NCI-H345 treated with DMSO at 0.1 percent for 48 hours (cell line): ENCODE results near the gene CCND1.
"Not testable (repeated sequence)": the region's sequence is repeated elsewhere in the genome, so short reads cannot be mapped to it uniquely, and the experiment has no call there.

ENCODE experiments used
- DNase-seq: peaks from one replicate; lab custom pipeline; 2025; ENCODE audit not compliant: unreplicated experiment; lab: John Stamatoyannopoulos, UW

Gene CCND1

DNA sequence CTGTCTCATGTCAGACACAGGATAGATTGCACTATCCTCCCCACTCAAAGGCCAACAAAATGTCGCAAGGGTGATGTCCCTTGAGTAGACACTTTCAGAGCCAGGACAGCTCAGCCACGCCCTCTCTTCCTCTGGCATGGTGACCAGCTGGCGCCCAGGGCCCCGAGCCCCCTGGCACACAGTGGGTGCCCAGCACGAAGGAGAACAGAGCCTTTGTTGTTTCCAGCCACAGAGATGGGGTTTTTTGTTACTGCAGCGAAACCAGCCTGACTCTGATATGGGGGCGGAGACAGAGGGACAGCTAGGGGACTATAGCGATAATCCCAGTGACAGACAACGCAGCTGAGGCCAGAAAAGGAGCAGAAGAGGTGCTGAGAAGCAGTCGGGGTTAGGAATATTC lies 23.3 kb upstream of the CCND1 start:
- no peak for DNase-seq

DNA sequence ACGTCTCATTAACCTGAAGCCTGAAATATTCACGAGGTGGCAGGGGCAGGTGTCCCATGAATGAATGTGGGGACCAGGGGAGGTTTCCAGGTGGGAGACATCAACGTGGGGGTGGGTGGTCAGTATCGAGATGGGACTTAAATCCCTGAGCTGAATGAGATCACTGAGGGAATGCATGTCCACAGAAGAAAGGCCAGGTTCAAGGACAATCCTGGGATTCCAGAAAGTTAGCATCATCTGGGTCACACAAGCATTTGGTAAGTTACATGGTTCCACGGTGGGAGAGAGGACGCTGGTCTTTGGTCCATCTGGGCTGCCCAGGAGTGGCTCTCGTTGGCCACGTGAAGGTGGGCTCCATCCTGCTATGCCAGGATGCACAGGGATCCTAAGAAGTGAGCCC lies 22.7 kb upstream of the CCND1 start:
- no peak for DNase-seq

DNA sequence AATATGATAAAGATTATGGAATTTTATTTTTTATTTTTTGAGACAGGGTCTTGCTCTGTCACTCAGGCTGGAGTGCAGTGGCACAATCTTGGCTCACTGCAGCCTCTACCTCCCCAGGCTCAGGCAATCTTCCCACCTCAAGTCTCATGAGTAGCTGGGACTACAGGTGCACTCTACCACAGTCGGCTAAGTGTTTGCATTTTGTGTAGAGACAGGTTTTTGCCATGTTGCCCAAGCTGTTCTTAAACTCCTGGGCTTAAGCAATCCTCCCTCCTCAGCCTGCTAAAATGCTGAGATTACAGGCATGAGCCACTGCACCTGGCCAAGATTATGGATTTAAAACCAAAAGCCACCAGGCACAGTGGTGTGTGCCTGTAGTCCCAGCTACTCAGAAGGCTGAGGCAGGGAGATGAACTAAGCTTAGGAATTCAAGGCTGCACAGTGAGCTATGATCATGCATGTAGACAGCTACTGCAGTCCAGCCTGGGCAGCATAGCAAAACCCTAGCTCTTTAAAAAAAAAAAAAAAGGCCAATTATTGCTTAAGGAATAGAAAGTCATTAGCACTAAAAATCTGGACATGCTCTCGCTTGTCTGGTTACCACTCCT lies 20.2 kb upstream of the CCND1 start:
- DNase-seq: no peak

DNA sequence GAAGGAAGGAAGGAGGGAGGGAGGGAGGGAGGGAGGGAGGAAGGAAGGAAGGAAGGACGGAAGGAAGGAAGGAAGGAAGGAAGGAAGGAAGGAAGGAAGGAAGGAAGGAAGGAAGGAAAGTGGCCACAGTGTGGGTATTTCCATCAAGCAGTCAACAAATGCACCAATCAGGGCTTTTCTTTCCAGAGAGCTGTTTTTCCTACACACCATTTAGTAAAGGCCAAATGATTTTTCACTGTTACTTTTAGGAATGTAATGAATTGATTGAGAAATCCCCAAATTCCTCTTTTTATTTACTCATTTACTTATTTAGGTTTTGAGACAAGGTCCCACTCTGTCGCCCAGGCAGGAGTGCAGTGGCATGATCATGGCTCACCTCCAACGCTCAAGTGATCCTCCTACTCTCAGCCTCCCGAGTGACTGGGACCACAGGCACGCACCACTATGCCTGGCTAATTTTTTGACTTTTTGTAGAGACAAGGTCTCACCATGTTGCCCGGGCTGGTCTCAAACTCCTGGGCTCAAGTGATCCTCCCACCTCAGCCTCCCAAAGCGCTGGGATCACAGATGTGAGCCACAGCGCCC lies 18.8 kb upstream of the CCND1 start:
- DNase-seq: not testable (repeated sequence)

DNA sequence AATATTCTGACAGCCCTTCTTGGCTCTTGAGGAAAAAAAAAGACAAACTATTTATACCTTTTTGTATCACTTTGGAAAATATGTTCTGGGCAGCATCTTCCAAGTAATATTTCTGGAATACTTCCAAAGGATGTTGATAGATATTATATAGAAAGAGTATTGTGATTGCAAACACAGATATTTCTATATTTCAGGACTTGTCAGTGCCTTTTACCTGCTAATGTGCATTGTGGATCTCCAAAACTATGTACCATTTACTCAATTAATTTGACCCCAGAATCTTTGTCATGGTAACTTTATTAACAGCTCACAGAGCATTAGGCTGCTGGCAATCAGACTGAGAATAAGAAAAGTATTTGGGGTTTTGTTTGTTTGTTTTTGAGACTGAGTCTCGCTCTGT lies 16.7 kb upstream of the CCND1 start:
- DNase-seq: no peak

DNA sequence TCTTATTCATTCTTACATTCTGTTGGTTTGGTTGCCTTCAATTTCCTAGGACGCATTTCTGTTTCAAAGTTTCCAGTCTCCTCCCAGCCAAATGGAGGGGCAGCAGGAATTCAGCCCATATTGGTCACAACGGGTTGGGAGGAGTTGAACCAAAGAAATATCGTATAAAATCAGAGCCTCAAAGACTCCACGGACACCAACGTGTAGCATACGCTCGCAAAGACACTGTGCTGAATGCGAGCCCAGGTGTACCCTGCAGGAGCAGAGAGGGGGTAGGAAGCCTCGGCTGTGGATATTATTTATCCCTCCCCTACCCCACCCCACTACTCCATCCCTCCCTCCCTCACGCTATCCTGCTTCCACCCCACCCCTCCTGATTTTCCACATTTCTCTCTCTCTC lies 15.5 kb upstream of the CCND1 start:
- no peak for DNase-seq

DNA sequence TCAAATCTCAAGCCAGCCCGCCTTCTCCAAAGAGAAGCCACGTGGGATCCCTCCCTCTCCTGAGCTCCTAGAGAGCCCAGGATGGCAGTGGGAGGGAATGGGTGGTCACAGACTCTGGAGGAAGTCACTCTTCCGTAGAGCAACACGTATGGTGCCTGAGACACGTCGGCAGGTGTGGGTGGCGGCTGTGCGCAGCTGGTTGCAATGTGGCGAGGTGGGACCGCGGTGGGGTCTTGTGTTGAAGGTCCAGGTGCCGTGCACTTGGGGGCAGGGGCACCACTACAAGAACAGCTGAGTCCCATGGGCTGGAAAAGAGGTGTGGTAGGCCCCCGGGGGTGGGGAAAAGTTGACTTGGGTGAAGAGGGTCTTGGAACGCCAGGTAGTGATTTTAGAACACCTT lies 13.4 kb upstream of the CCND1 start:
- no peak for DNase-seq

DNA sequence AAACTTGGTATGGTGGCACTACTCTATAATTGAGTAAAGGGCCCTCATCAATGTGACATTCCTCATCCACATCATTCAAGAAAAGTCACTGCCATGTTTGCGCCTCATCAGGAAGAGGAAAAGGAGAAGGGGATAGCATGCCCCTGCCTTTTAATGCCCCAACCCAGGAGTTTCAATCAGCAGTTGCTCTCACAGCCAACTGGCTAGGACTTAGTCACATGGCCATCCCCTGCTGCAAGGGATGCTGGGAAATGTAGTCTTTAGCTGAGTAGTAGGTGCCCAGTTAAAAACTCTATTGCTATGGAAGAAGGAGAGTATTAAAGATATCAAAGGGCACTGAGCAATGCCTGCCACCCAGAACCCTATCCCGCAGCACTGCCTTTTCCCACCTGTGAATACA lies 10.9 kb upstream of the CCND1 start:
- no peak for DNase-seq

DNA sequence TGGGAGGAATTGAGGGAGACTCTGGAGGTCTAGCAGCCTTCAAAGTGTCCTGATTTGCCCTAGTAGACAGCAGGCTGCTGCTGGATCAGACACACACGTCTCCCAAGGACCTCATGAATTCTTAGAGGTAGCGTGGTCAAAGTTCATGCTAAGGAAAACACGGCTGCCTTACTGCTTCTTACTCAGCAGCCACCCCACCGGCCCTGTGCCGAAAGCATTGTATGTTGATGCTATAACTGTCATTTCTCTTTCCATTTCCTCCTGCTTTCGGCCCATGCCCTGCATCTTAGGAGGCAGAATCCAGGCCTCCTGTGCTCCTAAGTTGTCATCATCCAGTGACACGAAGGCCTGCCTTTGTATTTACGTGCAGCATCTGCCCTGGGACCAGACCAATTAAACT lies 10.5 kb upstream of the CCND1 start:
- no peak for DNase-seq

DNA sequence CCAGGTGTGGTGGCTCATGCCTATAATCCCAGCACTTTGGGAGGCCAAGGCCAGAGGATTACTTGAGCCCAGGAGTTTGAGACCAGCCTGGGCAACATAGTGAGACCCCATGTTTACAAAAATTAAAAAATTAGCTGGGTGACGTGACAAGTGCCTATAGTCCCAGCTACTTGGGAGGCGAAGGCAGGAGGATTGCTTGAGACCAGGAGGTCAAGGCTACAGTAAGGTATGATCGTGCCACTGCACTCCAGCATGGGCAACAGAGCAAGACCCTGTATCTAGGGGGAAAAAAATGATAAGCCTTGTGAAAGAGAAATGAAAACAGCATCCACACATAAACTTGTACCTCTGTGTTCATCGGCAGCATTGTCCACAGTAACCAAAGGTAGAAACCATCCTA lies 8.1 kb upstream of the CCND1 start:
- DNase-seq: no peak

DNA sequence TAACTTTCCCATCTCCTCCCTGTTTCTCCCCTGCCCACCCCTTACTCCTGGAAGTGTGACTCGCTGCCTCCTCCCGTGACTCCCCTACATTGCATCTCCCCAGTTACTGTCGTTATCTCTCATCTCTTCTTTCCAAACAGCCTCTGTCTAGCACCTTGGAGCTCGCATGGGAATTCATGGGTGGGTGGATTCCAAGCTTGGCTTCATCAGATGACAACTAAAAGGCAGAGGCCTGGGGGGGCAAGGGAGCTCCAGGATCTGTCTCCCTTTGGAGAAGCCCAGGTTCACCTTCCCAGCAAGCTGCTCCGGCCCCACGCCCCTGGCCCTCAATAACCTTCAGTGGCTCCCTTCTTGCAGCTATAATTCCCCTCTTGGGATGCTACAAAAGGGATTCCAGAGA lies 6.9 kb upstream of the CCND1 start:
- DNase-seq: no peak

DNA sequence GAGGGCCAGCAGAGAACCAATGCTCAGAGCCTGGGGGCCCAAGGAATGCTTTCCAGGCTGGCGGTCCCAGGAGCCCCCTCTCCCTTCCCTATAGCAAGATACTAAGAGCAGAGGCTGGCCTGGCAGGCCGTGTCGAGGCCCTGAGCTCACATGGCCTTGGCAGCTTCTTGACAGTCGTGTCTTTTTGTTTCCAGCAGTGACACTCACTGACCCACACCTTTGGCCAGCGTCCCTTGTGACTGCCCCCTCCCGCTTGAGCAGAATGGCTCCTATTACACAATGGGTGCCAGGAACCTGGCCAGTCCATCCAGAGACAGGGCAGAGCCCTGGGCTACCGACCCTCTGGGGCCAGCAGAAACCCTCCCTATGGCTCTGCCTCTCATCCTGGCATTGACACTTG lies 6.4 kb upstream of the CCND1 start:
- DNase-seq: no peak

DNA sequence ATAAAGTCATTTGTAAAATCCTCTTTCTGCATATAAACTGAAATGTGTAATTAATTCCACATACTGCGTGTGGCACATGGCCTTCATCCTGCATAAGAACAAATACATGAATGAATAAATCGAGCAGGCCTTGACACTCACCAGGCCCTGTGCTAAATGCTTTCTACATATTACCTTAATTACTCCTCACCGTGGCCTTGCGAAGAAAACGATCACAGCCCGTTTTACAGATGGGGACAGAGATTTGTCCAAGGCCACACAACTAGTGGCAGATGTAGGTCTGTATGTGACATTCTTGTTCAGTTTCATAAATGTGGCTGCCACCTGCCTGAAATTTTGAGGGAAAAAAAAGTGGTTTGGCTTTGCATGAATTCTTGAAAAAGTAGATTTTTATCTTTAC lies 5.8 kb upstream of the CCND1 start:
- no peak for DNase-seq

DNA sequence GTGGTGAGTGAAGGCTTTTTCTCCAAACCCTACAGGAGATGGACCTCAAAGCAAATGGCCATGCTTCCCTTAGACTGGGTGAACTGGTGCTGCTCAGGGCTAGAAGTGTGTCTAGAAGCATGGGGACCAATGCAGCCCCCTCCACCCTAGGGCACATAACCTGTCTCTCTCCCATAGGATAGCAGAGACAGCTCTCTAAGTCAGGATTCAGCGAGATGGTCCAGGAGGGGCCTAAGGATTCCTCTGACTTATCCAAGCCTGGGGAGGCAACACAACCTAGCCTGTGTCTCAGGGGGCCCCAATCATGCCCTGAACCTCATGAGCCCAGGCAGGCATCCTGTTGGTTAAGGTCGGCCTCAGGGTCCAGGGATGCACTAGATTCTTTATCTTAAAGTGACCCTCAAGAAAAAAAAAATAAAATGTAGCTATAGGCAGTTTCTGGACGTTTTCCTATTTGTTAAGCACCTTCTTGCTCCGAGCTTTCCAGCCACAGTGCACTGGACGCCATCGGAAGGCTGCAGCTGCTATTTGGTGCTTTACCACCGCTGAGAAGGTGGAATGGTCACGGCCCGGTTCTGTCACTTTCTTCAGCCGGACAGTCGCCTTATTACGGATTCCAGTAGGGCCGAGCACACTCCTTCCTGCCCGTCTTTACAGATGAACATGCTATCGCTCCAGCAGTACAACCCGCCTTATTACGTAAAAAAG lies 5.0 kb upstream of the CCND1 start:
- DNase-seq: no peak

DNA sequence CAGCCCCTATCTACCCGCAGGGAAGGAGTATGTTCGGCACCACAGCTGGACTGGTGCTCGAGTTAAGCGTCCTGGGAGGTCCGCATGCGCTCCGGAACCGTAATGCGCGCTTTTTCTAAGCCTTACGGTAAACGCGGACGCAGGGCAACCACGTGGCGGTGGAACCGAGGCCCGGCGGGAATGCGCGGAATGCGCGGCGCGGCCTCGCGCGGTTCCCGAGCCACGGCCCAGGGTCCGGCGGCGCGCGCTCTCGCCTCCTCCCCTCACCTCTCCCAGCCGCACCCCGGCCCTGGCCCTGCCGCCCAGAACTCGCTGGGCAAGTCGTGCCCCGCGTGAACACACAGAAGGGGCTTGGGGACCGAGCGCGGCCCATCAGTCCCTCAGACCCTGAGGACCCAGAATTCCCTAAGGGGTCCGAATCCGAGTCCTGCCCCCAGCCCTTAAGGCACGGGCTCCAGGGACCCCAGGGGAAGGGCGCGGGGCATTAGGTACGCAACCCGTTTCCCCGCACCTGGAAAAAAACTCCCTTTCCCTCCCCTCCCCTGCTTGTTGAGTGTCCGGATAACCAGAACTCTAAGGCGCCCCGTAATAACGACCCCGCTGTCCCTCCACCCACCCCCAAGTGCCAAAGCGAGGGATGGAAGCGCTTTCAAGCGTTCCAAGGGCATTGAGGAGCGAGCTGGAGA lies 4.3 kb upstream of the CCND1 start:
- no peak for DNase-seq

DNA sequence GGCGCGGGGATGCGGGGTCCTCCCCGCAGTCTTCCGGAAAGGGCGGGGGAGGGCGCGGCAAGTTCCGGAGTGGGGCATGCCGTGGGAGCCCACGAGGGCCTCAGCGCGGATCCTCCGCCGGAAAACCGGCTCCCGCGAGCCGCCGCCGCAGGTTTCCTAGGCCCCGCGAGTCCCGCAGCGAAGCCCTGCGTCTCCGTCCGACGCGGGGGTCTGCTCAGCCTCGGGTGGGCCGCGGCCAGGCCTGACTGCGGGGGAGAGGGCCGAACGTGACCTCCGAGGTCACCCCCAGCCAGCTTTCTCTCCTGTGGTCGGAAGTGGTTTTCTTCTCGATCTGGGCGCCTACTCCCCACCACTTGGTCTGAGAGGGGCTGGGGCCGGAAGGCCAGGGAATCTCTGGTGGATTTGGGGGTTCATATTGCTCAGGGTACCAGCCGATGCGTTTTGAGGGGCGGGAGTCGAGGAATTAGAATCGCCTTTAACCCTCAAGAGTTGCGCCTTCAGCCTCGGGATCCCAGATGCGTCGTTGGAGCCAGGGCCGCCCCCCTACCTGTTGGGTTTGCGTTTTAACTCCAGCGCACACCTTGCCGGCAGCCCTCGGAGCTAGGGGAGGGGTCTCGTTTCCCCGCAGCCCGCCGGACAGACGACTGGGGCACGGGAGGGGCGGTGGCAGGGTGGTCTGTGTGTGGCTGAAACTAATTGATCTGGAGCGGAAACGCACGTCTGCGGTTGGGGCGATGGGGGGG lies 3.6 kb upstream of the CCND1 start:
- no peak for DNase-seq

DNA sequence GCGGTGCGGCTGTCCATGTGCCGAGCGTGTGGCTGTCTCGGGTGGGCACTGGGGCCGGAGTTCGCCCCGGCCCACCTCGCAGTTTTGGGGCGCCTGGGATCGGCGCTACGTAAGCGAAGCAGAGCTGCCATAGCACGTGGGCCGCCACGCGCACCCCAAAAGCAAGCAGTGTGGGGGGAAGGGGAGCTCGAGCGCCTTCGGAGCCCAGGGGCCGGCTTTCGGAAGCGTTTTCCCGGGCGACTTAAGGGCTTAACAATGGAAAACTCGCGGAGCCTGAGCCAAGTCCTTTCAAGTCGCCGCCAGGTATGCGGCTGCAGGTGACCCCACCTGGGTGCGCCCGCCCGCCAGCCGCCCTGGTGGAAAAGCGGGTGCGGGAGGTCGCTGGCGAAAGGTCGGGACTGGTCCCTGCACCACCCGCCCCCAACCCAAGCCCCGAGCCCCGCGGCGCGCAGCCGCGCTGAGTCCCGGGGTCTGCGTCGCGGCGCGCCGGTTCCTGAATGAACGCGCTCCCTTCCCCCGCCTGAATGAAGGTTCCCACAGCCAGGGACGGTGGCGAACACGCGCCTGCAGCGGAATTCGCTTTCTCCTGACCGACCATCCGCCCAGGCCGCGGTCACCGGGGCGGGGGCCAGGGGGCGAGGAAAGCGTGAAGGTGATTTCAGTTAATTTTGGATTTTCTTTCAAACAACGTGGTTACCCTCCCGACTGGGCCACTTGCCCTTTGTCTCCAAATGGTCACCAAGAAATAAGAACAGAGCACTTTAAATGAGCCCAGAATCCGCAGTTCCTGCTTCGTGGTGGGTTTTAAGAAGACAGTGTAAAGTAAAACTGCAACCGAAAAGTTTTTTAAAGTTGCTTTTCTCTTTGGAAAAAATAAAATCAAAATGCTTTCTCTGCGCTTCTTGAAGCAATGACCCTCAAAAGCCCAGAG lies 2.8 kb upstream of the CCND1 start:
- peak; percentile 4 for DNase-seq

DNA sequence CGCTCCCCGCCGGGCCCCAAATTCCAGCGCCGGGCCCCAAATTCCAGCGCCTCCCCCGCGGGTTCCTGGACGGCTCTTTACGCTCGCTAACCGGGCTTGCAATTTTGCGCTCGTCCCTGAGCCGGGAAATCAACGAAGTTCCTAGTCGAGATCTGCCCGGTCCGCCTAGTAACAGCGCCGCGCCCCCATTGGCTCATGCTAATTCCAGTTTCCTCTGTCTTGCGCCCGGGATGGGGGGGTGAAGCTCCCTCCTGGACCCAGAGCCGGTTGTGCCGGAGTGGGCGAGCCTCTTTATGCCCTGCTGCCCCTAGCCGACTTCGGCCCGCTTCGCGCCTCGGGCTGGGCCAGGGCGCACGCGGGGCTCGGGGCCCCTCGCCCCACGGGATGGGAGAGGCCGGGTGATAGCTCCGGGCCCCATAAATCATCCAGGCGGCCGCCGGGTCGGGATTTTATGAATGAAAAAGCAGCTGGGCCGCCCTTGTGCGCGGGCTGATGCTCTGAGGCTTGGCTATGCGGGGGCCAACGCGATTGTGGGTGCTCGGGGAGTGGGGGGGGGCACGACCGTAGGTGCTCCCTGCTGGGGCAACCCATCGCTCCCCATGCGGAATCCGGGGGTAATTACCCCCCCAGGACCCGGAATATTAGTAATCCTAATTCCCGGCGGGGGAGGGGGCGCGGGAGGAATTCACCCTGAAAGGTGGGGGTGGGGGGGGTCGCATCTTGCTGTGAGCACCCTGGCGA lies 1.8 kb upstream of the CCND1 start:
- DNase-seq: peak; percentile 21

DNA sequence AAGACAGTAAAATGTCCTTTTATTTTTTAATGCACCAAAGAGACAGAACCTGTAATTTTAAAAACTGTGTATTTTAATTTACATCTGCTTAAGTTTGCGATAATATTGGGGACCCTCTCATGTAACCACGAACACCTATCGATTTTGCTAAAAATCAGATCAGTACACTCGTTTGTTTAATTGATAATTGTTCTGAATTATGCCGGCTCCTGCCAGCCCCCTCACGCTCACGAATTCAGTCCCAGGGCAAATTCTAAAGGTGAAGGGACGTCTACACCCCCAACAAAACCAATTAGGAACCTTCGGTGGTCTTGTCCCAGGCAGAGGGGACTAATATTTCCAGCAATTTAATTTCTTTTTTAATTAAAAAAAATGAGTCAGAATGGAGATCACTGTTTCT lies 1.1 kb upstream of the CCND1 start:
- no peak for DNase-seq
